Right forelimb (tissue), 1 donor: ENCODE measurements around the gene NDUFAB1.
"Not testable (repeated sequence)": the region's sequence is repeated elsewhere in the genome, so short reads cannot be mapped to it uniquely, and the experiment has no call there.

Source experiments
- DNase-seq: peaks from one replicate; pipeline ENCODE4 v3.0.0-alpha.2; 2018

The NDUFAB1 gene

GRCh38 chr16:23583271-23583670 is 12.8 kb downstream of the NDUFAB1 start:
- DNase-seq, result not testable (repeated sequence)

GRCh38 chr16:23581764-23582163 is 14.4 kb downstream of the NDUFAB1 start:
- no peak for DNase-seq

GRCh38 chr16:23580391-23580790 is 15.7 kb downstream of the NDUFAB1 start:
- DNase-seq, result no peak

GRCh38 chr16:23579371-23579770 is 16.7 kb downstream of the NDUFAB1 start:
- no peak for DNase-seq

- no peak for DNase-seq
Measured at GRCh38 chr16:23578101-23578830, 17.9 kb downstream of the NDUFAB1 start.

- no peak for DNase-seq
Measured at GRCh38 chr16:23577493-23577892, 18.6 kb downstream of the NDUFAB1 start.

GRCh38 chr16:23575834-23576233 is 20.3 kb downstream of the NDUFAB1 start:
- no peak for DNase-seq

GRCh38 chr16:23573817-23574216 is 22.3 kb downstream of the NDUFAB1 start:
- DNase-seq, result no peak

- DNase-seq, result no peak
Measured at GRCh38 chr16:23572394-23572793, 23.7 kb downstream of the NDUFAB1 start.

GRCh38 chr16:23571895-23572294 is 24.2 kb downstream of the NDUFAB1 start:
- DNase-seq, result no peak

- no peak for DNase-seq
Measured at GRCh38 chr16:23570992-23571632, 25.0 kb downstream of the NDUFAB1 start.

- no peak for DNase-seq
Measured at GRCh38 chr16:23567602-23568001, 28.5 kb downstream of the NDUFAB1 start.

GRCh38 chr16:23566724-23567123 is 29.4 kb downstream of the NDUFAB1 start:
- no peak for DNase-seq

GRCh38 chr16:23564575-23565363 is 31.3 kb downstream of the NDUFAB1 start:
- DNase-seq, result no peak

- no peak for DNase-seq
Measured at GRCh38 chr16:23563186-23563585, 32.9 kb downstream of the NDUFAB1 start.

GRCh38 chr16:23562505-23562904 is 33.6 kb downstream of the NDUFAB1 start:
- DNase-seq, result no peak

GRCh38 chr16:23561586-23561985 is 34.5 kb downstream of the NDUFAB1 start:
- no peak for DNase-seq

- DNase-seq, result peak; percentile 50
Measured at GRCh38 chr16:23557779-23558702, 38.1 kb downstream of the NDUFAB1 start.

GRCh38 chr16:23556881-23557778 is 39.0 kb downstream of the NDUFAB1 start, which contains the start of the genes EARS2 and UBFD1:
EARS2 (minus strand) TSS chr16:23557350; CDS start chr16:23557343, 7 bp downstream.
UBFD1 (plus strand) TSS chr16:23557727; CDS start chr16:23557743, 16 bp downstream.
- peak; percentile 100 for DNase-seq

- no peak for DNase-seq
Measured at GRCh38 chr16:23554536-23554935, 41.6 kb downstream of the NDUFAB1 start.

- DNase-seq, result no peak
Measured at GRCh38 chr16:23552161-23552560, 44.0 kb downstream of the NDUFAB1 start.
